HG03378 (cell line): ENCODE results near the gene ZNF184.
"Not testable (repeated sequence)": the region's sequence is repeated elsewhere in the genome, so short reads cannot be mapped to it uniquely, and the experiment has no call there.

ENCODE experiments used
- ATAC-seq: cut with Tn5 transposase; IDR thresholded peaks from one replicate; pipeline ENCODE4 v1.9.1; 2021; ENCODE audit warnings: mild to moderate bottlenecking, moderate library complexity; ENCODE audit not compliant: unreplicated experiment

Gene ZNF184

GRCh38 chr6:27426045-27426620 is 46.8 kb downstream of the ZNF184 start:
- ATAC-seq: no peak

- ATAC-seq: not testable (repeated sequence)
Observed at GRCh38 chr6:27424851-27425250, 48.1 kb downstream of the ZNF184 start.

GRCh38 chr6:27422651-27423332 is 50.1 kb downstream of the ZNF184 start:
- no peak for ATAC-seq

GRCh38 chr6:27419363-27419762 is 53.5 kb downstream of the ZNF184 start:
- ATAC-seq: no peak

- no peak for ATAC-seq
Observed at GRCh38 chr6:27415898-27416297, 57.0 kb downstream of the ZNF184 start.

GRCh38 chr6:27414996-27415395 is 57.9 kb downstream of the ZNF184 start:
- no peak for ATAC-seq

- ATAC-seq: no peak
Observed at GRCh38 chr6:27414300-27414699, 58.6 kb downstream of the ZNF184 start.

GRCh38 chr6:27407153-27407814 is 65.6 kb downstream of the ZNF184 start:
- ATAC-seq: no peak

GRCh38 chr6:27406085-27406484 is 66.8 kb downstream of the ZNF184 start:
- no peak for ATAC-seq

- no peak for ATAC-seq
Observed at GRCh38 chr6:27400877-27401642, 71.8 kb downstream of the ZNF184 start.
